GM23338 (cell line): ENCODE measurements around the gene GP1BB. TPM values are rescaled to one million over a fixed set of nuclear protein-coding genes. Genes with fewer than 3 reads are reported as not detected.

ENCODE experiments used
- ATAC-seq: fragments of 200-7000 bp; cut with Tn5 transposase; 3 replicates; pipeline ENCODE4 v1.9.1; 2020
- DNase-seq: peaks from one replicate; pipeline ENCODE4 v3.0.0-alpha.2; 2015; ENCODE audit warnings: low spot score
- H2AFZ ChIP-seq: fragments of 200-600 bp; sonication (generic); 2 replicates; pipeline ENCODE4 v1.8.0; 2016; ENCODE audit warnings: antibody characterized with exemption, mild to moderate bottlenecking, moderate library complexity
- H3F3A ChIP-seq: fragments of 200-600 bp; sonication (generic); replicated peaks from 2 replicates; pipeline ENCODE4 v1.8.0; 2017; ENCODE audit warnings: antibody characterized with exemption, mixed run types, low read depth
- H3K27ac ChIP-seq: fragments of 200-600 bp; sonication (generic); 2 replicates; pipeline ENCODE4 v1.6.1; 2016; ENCODE audit warnings: low read depth
- H3K27me3 ChIP-seq: fragments of 200-600 bp; sonication (generic); 2 replicates; pipeline ENCODE4 v1.8.0; 2016; ENCODE audit warnings: mild to moderate bottlenecking, mixed run types, moderate library complexity; ENCODE audit not compliant: insufficient read depth
- H3K36me3 ChIP-seq: fragments of 200-600 bp; sonication (generic); 2 replicates; pipeline ENCODE4 v1.8.0; 2016; ENCODE audit warnings: mild to moderate bottlenecking; ENCODE audit not compliant: insufficient read depth
- H3K4me1 ChIP-seq: fragments of 200-600 bp; sonication (generic); 2 replicates; pipeline ENCODE4 v1.8.0; 2016; ENCODE audit warnings: mild to moderate bottlenecking, moderate library complexity; ENCODE audit not compliant: insufficient read depth
- H3K4me2 ChIP-seq: fragments of 200-600 bp; sonication (generic); 2 replicates; pipeline ENCODE4 v1.7.1; 2017; ENCODE audit warnings: mixed run types
- H3K4me3 ChIP-seq: fragments of 200-600 bp; sonication (generic); 2 replicates; pipeline ENCODE4 v1.6.1; 2016; ENCODE audit warnings: mixed run types
- H3K79me2 ChIP-seq: fragments of 200-600 bp; sonication (generic); replicated peaks from 2 replicates; pipeline ENCODE4 v1.8.0; 2017; ENCODE audit warnings: mild to moderate bottlenecking; ENCODE audit not compliant: insufficient read depth
- H3K9me2 ChIP-seq: fragments of 200-600 bp; sonication (generic); 2 replicates; pipeline ENCODE4 v1.8.0; 2017; ENCODE audit not compliant: insufficient read depth
- H4K20me1 ChIP-seq: fragments of 200-600 bp; sonication (generic); replicated peaks from 2 replicates; pipeline ENCODE4 v1.8.0; 2017; ENCODE audit warnings: mild to moderate bottlenecking; ENCODE audit not compliant: insufficient read depth
- H3K27ac Mint-ChIP-seq: 2 replicates; pipeline ENCODE4 v1.8.0; 2020; ENCODE audit warnings: inconsistent platforms, mild to moderate bottlenecking, moderate library complexity, mixed read lengths
- H3K27me3 Mint-ChIP-seq: 3 replicates; pipeline ENCODE4 v1.8.0; 2022; ENCODE audit warnings: low read depth, mild to moderate bottlenecking, moderate library complexity, mixed read lengths, inconsistent platforms; ENCODE audit not compliant: insufficient read depth, poor library complexity
- H3K36me3 Mint-ChIP-seq: 3 replicates; pipeline ENCODE4 v1.8.0; 2021; ENCODE audit warnings: low read depth, mild to moderate bottlenecking, inconsistent platforms, moderate library complexity, mixed read lengths
- H3K4me1 Mint-ChIP-seq: 3 replicates; pipeline ENCODE4 v1.8.0; 2020; ENCODE audit warnings: mild to moderate bottlenecking, inconsistent platforms, mixed read lengths
- H3K4me3 Mint-ChIP-seq: 3 replicates; pipeline ENCODE4 v1.8.0; 2021; ENCODE audit warnings: moderate library complexity, mild to moderate bottlenecking, inconsistent platforms, mixed read lengths
- H3K9me3 Mint-ChIP-seq: 3 replicates; pipeline ENCODE4 v1.8.0; 2020; ENCODE audit warnings: moderate library complexity, mild to moderate bottlenecking, inconsistent platforms, mixed read lengths
- CREB1 ChIP-seq: fragments of 250-450 bp; sonication (Bioruptor Pico); IDR thresholded peaks from 2 replicates; pipeline ENCODE4 v1.5.0; 2020; ENCODE audit warnings: low read depth, mild to moderate bottlenecking, moderate library complexity
- CTCF ChIP-seq, 2 experiments: fragments of 200-600 bp in 1 of 2; sonication (generic) in 1 of 2; conservative IDR thresholded peaks; 2 replicates each; pipeline versions ENCODE4 v1.5.1 to v1.6.1; 2016 to 2017; ENCODE audit warnings: antibody characterized with exemption in 2 of 2, low read depth in 2 of 2, mild to moderate bottlenecking in 2 of 2, moderate library complexity in 1 of 2
- ETS1 ChIP-seq: IDR thresholded peaks from 2 replicates; pipeline ENCODE4 v1.6.1; 2016; ENCODE audit warnings: antibody characterized with exemption
- EZH2 ChIP-seq: fragments of 200-600 bp; sonication (generic); IDR thresholded peaks from one replicate; pipeline ENCODE4 v1.8.0; 2017; ENCODE audit warnings: antibody characterized with exemption, mild to moderate bottlenecking, low read depth; ENCODE audit not compliant: unreplicated experiment
- EZH2phosphoT487 ChIP-seq: fragments of 200-600 bp; sonication (generic); IDR thresholded peaks from one replicate; pipeline ENCODE4 v1.8.1; 2018; ENCODE audit warnings: antibody characterized with exemption; ENCODE audit not compliant: unreplicated experiment
- JUNB ChIP-seq: IDR thresholded peaks from one replicate; pipeline ENCODE4 v1.6.1; 2016; ENCODE audit warnings: antibody characterized with exemption; ENCODE audit not compliant: unreplicated experiment
- NANOG ChIP-seq: IDR thresholded peaks from 2 replicates; pipeline ENCODE4 v1.6.1; 2016; ENCODE audit warnings: antibody characterized with exemption, borderline replicate concordance
- POLR2AphosphoS5 ChIP-seq: IDR thresholded peaks from 2 replicates; pipeline ENCODE4 v1.6.1; 2016; ENCODE audit warnings: antibody characterized with exemption, low read depth
- STAT1 ChIP-seq: IDR thresholded peaks from one replicate; pipeline ENCODE4 v1.6.1; 2016; ENCODE audit warnings: antibody characterized with exemption; ENCODE audit not compliant: unreplicated experiment
- ZNF331 ChIP-seq: fragments of 250-450 bp; sonication (Bioruptor Pico); IDR thresholded peaks from 2 replicates; pipeline ENCODE4 v1.5.0; 2020; ENCODE audit warnings: low read depth, mild to moderate bottlenecking, moderate library complexity
- polyA plus RNA-seq: library from polyadenylated mRNA; unstranded; fragments of >200 nt; fragmentation: Nextera tagmentation; extraction: Ambion mirVana; gene quantifications from 2 replicates; pipeline ENCODE4 v1.2.1, GENCODE V29; 2016
- total RNA-seq: library from RNA; depleted of rRNA; stranded (reverse); fragments of >200 nt; shearing (Covaris generic); gene quantifications from 2 replicates; pipeline ENCODE4 v1.2.3, GENCODE V29; 2014

GP1BB gene
- total and polyA plus RNA-seq, 2 experiments from 2014 or later = 0.53 to 1.3 TPM

GRCh38 chr22:19680911-19681862 is 42.2 kb upstream of the GP1BB start (continued):
- no peak for TF ChIP-seq EZH2phosphoT487
- TF ChIP-seq CREB1 = no peak
- no peak for TF ChIP-seq STAT1
- no peak for TF ChIP-seq NANOG
- TF ChIP-seq JUNB = no peak
- no peak for TF ChIP-seq ZNF331 (CRISPR knock-in tag)
- no peak for TF ChIP-seq POLR2AphosphoS5
- TF ChIP-seq CTCF (conservative IDR thresholded peaks at IDR 0.05; ENCODE audit: low read depth in 2 of 2) = no peak

GRCh38 chr22:19681863-19682245 is 41.5 kb upstream of the GP1BB start:
- no peak overlapping the region for H3K27ac Mint-ChIP-seq
- Histone ChIP-seq H3K4me1 (peaks cover 9% of the 10 kb centered on the region; the same call in 1 of the 2 replicates), H3K36me3 (no peaks in the 10 kb centered on the region), H2AFZ (no peak overlapping the region), H3K27me3 (no peaks in the 10 kb centered on the region), H3K79me2 (no peaks in the 10 kb centered on the region), H3K4me3 (no peak overlapping the region), H3K4me2 (no peak overlapping the region), H3K9me2 (no peaks in the 10 kb centered on the region), H3K27ac (no peak overlapping the region), H3F3A (no peaks in the 10 kb centered on the region), H4K20me1 (no peaks in the 10 kb centered on the region)
- peaks cover 13% of the 10 kb centered on the region for H3K9me3 Mint-ChIP-seq
- H3K4me1 Mint-ChIP-seq = peaks cover 8% of the 10 kb centered on the region
- peaks cover 2% of the 10 kb centered on the region for H3K27me3 Mint-ChIP-seq
- H3K36me3 Mint-ChIP-seq = no peaks in the 10 kb centered on the region
- DNase-seq (no peak), ATAC-seq (no peak)
- TF ChIP-seq CTCF (conservative IDR thresholded peaks at IDR 0.05; ENCODE audit: low read depth in 2 of 2) = no peak
- no peak overlapping the region for H3K4me3 Mint-ChIP-seq

- H3K4me2 ChIP-seq = no peak overlapping the region
- no peaks in the 10 kb centered on the region for H3K36me3 Mint-ChIP-seq
- no peaks in the 10 kb centered on the region for H3F3A ChIP-seq
- H3K4me1 ChIP-seq = no peaks in the 10 kb centered on the region; the same call in 1 of the 2 replicates
- H3K27me3 ChIP-seq = no peaks in the 10 kb centered on the region
- no peaks in the 10 kb centered on the region for H3K79me2 ChIP-seq
- peaks cover 6% of the 10 kb centered on the region for H3K27me3 Mint-ChIP-seq
- H3K27ac Mint-ChIP-seq = no peak overlapping the region
- ATAC-seq (no peak), DNase-seq (no peak)
- H3K4me3 Mint-ChIP-seq = no peak overlapping the region
- no peak overlapping the region for H2AFZ ChIP-seq
- no peak overlapping the region for H3K4me3 ChIP-seq
- no peaks in the 10 kb centered on the region for H3K9me2 ChIP-seq
- peaks cover 12% of the 10 kb centered on the region for H3K4me1 Mint-ChIP-seq
- peaks cover 6% of the 10 kb centered on the region; the same call in 2 of the 3 replicates for H3K9me3 Mint-ChIP-seq
- no peak overlapping the region for H3K27ac ChIP-seq
- no peaks in the 10 kb centered on the region for H4K20me1 ChIP-seq
- no peaks in the 10 kb centered on the region for H3K36me3 ChIP-seq
- TF ChIP-seq EZH2 (no peak), ETS1 (no peak), JUNB (no peak), STAT1 (no peak)
These were observed 36.4 kb upstream of the GP1BB start for GRCh38 chr22:19686946-19687345.
